GM12801 (cell line): ENCODE results near the gene CDH5.

Experiments used
- CTCF ChIP-seq: IDR thresholded peaks from one replicate; pipeline ENCODE4 v1.5.1; 2011; ENCODE audit warnings: control low read depth; ENCODE audit not compliant: insufficient read length; ENCODE audit errors: extremely low read depth

CDH5 gene

GRCh38 chr16:66427871-66428681 is 61.6 kb downstream of the CDH5 start:
- TF ChIP-seq CTCF = no peak

GRCh38 chr16:66428682-66429251 is 62.3 kb downstream of the CDH5 start:
- no peak for TF ChIP-seq CTCF

- TF ChIP-seq CTCF = no peak
Measured at GRCh38 chr16:66429290-66429962, 62.9 kb downstream of the CDH5 start.

GRCh38 chr16:66430214-66430613 is 63.7 kb downstream of the CDH5 start:
- TF ChIP-seq CTCF = no peak

GRCh38 chr16:66431760-66432159 is 65.3 kb downstream of the CDH5 start:
- TF ChIP-seq CTCF = no peak

GRCh38 chr16:66432429-66432828 is 65.9 kb downstream of the CDH5 start:
- TF ChIP-seq CTCF = no peak

- TF ChIP-seq CTCF = no peak
Measured at GRCh38 chr16:66434619-66435430, 68.3 kb downstream of the CDH5 start.
